ENCODE data around the gene ZNF593OS.

The ZNF593OS gene

DNA sequence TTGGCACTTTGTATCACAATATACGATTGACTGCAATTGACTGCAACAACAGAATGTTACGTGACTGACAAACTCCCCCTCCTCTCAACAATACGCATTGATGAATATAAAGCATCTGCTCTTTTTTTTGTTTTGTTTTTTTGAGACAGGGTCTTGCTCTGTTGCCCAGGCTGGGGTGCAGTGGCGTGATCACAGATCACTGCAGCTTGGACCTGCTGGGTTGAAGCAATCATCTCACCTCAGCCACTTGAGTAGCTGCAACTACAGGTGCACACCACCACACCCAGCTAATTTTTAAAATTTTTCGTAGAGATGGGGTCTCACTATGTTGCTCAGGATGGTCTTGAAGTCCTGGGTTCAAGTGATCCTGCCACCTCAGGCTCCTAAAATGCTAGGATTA lies 41.1 kb upstream of the ZNF593OS start:
- no peak overlapping the region for H3K27ac ChIP-seq
- TF ChIP-seq, protein P1, sequence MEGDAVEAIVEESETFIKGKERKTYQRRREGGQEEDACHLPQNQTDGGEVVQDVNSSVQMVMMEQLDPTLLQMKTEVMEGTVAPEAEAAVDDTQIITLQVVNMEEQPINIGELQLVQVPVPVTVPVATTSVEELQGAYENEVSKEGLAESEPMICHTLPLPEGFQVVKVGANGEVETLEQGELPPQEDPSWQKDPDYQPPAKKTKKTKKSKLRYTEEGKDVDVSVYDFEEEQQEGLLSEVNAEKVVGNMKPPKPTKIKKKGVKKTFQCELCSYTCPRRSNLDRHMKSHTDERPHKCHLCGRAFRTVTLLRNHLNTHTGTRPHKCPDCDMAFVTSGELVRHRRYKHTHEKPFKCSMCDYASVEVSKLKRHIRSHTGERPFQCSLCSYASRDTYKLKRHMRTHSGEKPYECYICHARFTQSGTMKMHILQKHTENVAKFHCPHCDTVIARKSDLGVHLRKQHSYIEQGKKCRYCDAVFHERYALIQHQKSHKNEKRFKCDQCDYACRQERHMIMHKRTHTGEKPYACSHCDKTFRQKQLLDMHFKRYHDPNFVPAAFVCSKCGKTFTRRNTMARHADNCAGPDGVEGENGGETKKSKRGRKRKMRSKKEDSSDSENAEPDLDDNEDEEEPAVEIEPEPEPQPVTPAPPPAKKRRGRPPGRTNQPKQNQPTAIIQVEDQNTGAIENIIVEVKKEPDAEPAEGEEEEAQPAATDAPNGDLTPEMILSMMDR (IDR thresholded peaks at IDR 0.05): no peak
- TF ChIP-seq ZFX (IDR thresholded peaks at IDR 0.05; ENCODE audit: borderline replicate concordance): no peak

DNA sequence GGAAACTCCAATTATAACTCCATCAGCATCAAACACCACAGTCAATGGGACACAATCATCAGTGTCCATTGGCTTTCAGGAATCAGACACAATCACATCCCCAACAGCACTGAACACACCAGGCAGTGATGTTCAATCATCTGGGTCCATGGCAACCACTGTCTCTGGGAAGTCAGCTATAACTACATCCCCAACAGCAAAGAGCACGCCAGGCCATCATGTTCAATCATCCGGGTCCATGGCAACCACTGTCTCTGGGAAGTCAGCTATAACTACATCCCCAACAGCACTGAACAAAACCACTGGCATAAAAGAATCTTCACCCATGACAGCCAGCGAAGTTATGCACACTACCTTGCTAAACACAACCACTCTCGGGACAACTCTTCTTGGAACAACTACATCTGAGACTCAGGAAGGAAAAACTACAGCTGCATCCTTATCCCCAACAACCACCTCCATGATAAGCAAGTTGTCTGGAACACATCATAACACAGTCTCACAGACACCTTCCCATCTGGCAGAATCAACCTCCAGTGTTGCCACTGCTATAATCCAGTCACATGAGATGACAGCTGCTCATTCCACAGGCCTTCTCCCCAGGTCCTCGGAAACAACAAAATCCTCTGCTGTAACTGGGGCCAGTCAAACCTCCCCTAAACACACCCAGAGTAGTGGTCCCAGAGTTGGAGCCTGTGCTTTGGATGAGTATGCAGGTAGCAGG lies 38.7 kb upstream of the ZNF593OS start:
- H3K27ac ChIP-seq: no peak overlapping the region
- TF ChIP-seq, protein P1 (IDR thresholded peaks at IDR 0.05): no peak

DNA sequence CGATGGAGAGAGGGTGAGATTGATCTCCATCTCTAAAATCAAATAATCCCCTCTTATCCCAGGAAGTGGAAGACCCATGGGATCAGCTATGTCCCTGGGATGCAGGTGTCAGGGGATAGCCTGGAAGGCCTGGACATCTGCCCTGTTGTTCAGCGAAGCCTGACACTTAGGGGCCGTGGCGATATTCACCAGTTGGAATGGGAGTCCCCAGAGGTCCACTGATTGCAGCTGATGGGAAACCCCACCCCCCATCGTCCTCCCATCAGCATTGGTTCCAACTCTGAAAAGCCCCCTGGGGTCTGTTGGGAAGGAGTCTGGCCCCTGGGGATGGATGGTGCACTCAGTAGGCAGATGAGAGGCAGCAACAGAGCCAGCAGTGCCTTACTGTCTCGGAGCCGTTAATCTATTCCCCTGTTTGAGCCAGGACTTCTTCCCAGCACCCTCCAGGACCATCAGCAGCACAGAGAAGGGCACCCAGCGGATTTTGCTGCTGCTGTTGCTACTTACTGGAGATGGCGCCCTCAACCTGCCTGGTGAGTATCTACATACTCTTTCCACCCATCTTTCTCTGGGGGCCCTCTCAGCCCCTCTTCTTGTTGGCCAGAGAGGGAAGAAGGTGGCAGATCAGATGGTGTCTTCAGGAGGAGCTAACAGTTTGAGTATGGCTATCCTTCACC lies 32.1 kb upstream of the ZNF593OS start:
- TF ChIP-seq, protein P1 (IDR thresholded peaks at IDR 0.05): no peak
- no peak for TF ChIP-seq ZFX (IDR thresholded peaks at IDR 0.05; ENCODE audit: borderline replicate concordance)
- H3K27ac ChIP-seq: no peak overlapping the region

DNA sequence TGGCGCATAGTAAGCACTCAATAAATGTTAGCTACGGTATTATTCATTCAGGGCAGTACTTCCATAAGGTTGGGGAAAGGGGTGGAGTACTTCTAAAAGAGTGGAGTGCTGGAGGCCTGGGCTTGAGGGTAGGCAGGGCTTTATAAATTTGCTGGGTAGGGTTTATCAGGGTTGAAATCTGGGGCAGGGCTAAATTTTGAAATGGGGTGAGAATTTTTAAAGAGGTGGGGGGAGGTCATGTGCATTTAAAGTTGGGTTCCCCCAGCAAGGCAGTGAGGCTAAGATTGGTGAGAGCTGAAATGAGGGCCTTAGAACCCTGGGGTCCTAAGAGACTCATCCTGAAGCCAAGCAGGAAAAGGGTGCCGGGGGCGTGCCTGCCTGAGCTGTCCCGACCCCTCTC lies 28.8 kb upstream of the ZNF593OS start:
- TF ChIP-seq, protein P1 (IDR thresholded peaks at IDR 0.05): no peak
- no peak for TF ChIP-seq ZFX (IDR thresholded peaks at IDR 0.05; ENCODE audit: borderline replicate concordance)
- H3K27ac ChIP-seq: no peak overlapping the region

DNA sequence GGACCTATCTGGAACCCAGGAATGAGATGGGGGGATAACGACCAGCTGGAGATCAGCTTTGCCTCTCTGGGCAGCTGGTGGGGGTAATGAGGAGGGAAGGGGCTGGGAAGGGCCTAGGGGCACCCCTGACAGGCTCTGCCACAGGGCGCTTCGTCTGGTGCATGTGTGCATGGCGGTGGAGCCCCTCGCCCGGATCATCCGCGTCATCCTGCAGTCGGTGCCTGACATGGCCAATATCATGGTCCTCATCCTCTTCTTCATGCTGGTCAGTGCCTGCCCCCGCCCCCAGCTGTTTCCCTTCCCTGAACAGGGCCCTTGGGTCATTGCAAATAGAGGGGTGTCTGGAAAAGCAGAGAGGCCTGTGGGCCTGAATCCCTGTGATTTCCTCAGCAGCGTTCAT lies 26.2 kb upstream of the ZNF593OS start:
- TF ChIP-seq, protein P1 (IDR thresholded peaks at IDR 0.05): no peak
- TF ChIP-seq ZFX (IDR thresholded peaks at IDR 0.05; ENCODE audit: borderline replicate concordance): no peak
- H3K27ac ChIP-seq: no peak overlapping the region

DNA sequence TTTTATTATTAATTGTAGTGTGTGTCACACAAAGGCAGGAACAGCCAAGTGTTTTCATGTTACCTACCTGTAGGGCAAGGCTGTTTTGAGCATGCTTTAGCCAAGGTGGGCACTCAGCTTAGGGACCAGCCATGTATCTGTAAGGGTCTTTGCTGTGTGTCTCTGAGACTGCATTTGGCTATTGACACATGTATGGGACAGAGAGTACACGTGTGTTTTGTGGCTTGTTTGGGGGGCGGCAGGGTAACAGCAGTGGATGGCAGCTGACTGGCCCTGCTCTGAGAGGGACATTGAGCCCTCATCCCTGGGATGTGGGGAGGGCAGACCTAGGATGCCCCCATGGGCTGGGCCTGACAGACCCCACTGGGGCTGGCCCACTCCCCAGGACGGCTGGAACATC lies 25.7 kb upstream of the ZNF593OS start:
- no peak for TF ChIP-seq ZFX (IDR thresholded peaks at IDR 0.05; ENCODE audit: borderline replicate concordance)
- TF ChIP-seq, protein P1 (IDR thresholded peaks at IDR 0.05): no peak
- no peak overlapping the region for H3K27ac ChIP-seq

DNA sequence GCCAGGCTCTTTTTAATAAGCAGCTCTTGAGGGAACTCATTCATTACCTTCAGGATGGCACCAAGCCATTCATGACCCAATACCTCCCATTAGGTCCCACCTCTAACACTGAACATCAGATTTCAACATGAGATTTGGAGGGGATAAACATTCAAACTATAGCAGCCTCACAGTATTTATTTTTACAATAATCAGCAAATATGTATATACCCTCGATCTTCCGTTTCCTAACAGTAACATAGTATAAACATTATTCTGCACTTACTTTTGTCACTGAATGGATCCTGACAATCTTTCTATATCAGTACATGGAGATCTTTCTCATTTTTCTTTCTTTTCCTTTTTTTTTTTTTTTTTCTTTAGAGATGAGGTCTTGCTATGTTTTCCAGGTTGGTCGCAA lies 24.2 kb upstream of the ZNF593OS start:
- TF ChIP-seq ZFX (IDR thresholded peaks at IDR 0.05; ENCODE audit: borderline replicate concordance): no peak
- TF ChIP-seq, protein P1 (IDR thresholded peaks at IDR 0.05): no peak
- no peak overlapping the region for H3K27ac ChIP-seq
